Activated CD4-positive, alpha-beta T cell treated with anti-CD3 and anti-CD28 coated beads for 1 hour (primary cell): Measurements from ENCODE around the gene PHLDB1.
A peak's percentile ranks its signal among the peaks of the same experiment; 100 is the strongest.
"Not testable (repeated sequence)": the region's sequence is repeated elsewhere in the genome, so short reads cannot be mapped to it uniquely, and the experiment has no call there.

Experiments
- DNase-seq: peaks from one replicate; pipeline ENCODE4 v3.0.0-alpha.2; 2020

PHLDB1 gene

GRCh38 chr11:118607401-118608359 is at the start of gene PHLDB1:
PHLDB1 (plus strand) TSS chr11:118607615; CDS start chr11:118613837, 6,222 bp downstream.
- peak; percentile 32 for DNase-seq

- DNase-seq = no peak
These were observed 46.6 kb upstream of the PHLDB1 start for GRCh38 chr11:118560806-118561205.

GRCh38 chr11:118565051-118565450 is 42.4 kb upstream of the PHLDB1 start:
- DNase-seq = no peak

- DNase-seq = no peak
These were observed 37.7 kb upstream of the PHLDB1 start for GRCh38 chr11:118569670-118570069.

- DNase-seq = no peak
These were observed 36.6 kb upstream of the PHLDB1 start for GRCh38 chr11:118570787-118571186.

GRCh38 chr11:118571701-118572060 is 35.7 kb upstream of the PHLDB1 start:
- not testable (repeated sequence) for DNase-seq

- DNase-seq = peak; percentile 71
These were observed 35.1 kb upstream of the PHLDB1 start, which contains the start of gene ARCN1 for GRCh38 chr11:118572061-118572980. ARCN1 (plus strand) TSS chr11:118572409; CDS start chr11:118572548, 139 bp downstream.

- DNase-seq = no peak
These were observed 34.3 kb upstream of the PHLDB1 start for GRCh38 chr11:118572981-118573550.

GRCh38 chr11:118574636-118575035 is 32.8 kb upstream of the PHLDB1 start:
- DNase-seq = no peak

GRCh38 chr11:118577995-118578394 is 29.4 kb upstream of the PHLDB1 start:
- DNase-seq = not testable (repeated sequence)

GRCh38 chr11:118581057-118581456 is 26.4 kb upstream of the PHLDB1 start:
- no peak for DNase-seq

- no peak for DNase-seq
These were observed 19.5 kb upstream of the PHLDB1 start for GRCh38 chr11:118587952-118588351.

- DNase-seq = no peak
These were observed 14.6 kb upstream of the PHLDB1 start for GRCh38 chr11:118592616-118593367.

GRCh38 chr11:118594984-118595383 is 12.4 kb upstream of the PHLDB1 start:
- not testable (repeated sequence) for DNase-seq

- DNase-seq = no peak
These were observed 10.9 kb upstream of the PHLDB1 start for GRCh38 chr11:118596224-118597146.

- no peak for DNase-seq
These were observed 9.9 kb upstream of the PHLDB1 start for GRCh38 chr11:118597556-118597955.

- no peak for DNase-seq
These were observed 5.1 kb upstream of the PHLDB1 start for GRCh38 chr11:118602331-118602730.

- not testable (repeated sequence) for DNase-seq
These were observed 3.7 kb upstream of the PHLDB1 start for GRCh38 chr11:118603709-118604108.

GRCh38 chr11:118604566-118604965 is 2.8 kb upstream of the PHLDB1 start:
- DNase-seq = no peak

- DNase-seq = no peak
These were observed 2.1 kb upstream of the PHLDB1 start for GRCh38 chr11:118605116-118605867.
